ENCODE measurements around the gene HAGHL. TPM values are rescaled to one million over a fixed set of nuclear protein-coding genes. Genes with fewer than 3 reads are reported as not detected.

HAGHL gene
- total and polyA plus RNA-seq, 2 donors (not counting 3 experiments of a cell fraction or from before 2014, with no cell fraction given), result 6.3 to 6.8 TPM

DNA sequence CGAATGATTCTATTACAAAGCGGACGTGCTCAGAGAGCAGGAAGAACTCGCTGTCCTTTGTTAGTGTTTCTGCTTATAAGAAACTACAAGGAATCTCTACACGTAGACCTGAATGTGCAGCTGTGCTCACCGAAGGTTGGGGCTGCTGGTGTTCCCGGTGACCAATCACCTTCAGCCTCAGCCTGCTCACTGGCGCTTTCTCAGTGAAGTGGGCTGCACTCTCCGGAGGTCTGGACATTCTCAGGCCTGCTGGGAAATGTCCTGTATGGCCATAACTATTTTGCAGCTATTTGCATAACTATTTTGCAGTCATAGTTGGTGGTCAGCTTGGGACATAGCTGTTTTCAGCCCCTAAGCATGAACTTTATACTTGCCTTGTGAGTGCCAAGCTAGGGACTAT is 23.6 kb downstream of the HAGHL start:
- Histone ChIP-seq H3K27ac (ENCODE audit: insufficient read depth, low read depth, low read length) (no peak overlapping the region), H3K79me2 (ENCODE audit: control insufficient read depth, insufficient read depth, low read length) (no peaks in the 10 kb centered on the region), H3K4me3 (replicated peaks in 1 of 3; ENCODE audit: insufficient read depth in 1 of 3, low read depth in 1 of 3, low read length in 3 of 3) (no peak overlapping the region), H3K27me3 (ENCODE audit: control insufficient read depth in 2 of 2, insufficient read depth in 2 of 2, low read length in 2 of 2) (peaks cover 4% of the 10 kb centered on the region in 2 experiments), H4K20me1 (replicated peaks; ENCODE audit: control insufficient read depth, extremely low read depth, insufficient read depth, low read length) (no peaks in the 10 kb centered on the region), H2AFZ (ENCODE audit: low read depth, low read length) (no peak overlapping the region), H3K4me1 (ENCODE audit: control insufficient read depth, extremely low read depth, insufficient read depth, low read length) (no peaks in the 10 kb centered on the region), H3K9me1 (replicated peaks; ENCODE audit: control insufficient read depth, extremely low read depth, insufficient read depth, low read length) (no peaks in the 10 kb centered on the region), H3K9me3 (replicated peaks; ENCODE audit: control insufficient read depth, insufficient read depth, low read length) (no peaks in the 10 kb centered on the region), H3K9ac (replicated peaks; ENCODE audit: extremely low read depth, insufficient read depth, low read length) (no peak overlapping the region), H3K36me3 (ENCODE audit: control insufficient read depth in 2 of 2, extremely low read depth in 1 of 2, insufficient read depth in 2 of 2, low read length in 2 of 2) (no peaks in the 10 kb centered on the region), H3K4me2 (ENCODE audit: insufficient read depth, low read length) (no peak overlapping the region)
- dilution Hi-C loops (cut with MboI; ENCODE audit: extremely low pct_ligation_motif_present, low sequenced_read_pairs) (no loop called here), intact Hi-C loops (cut with micrococcal nuclease) (no loop called here)
- DNase-seq (ENCODE audit: low read depth, low spot score), result no peak
- ChIA-PET CTCF (interaction anchor here (1.2 kb wide), 1 partner anchor 38 kb away, joined by 3 read pairs; no protein-coding TSS in a partner anchor), POLR2A (no interaction called here)
- BruUV-seq (replicated peaks), result no TSS peak
- FAIRE-seq, result no peak
- no peak for TF ChIP-seq FOS (IDR thresholded peaks at IDR 0.05; ENCODE audit: borderline replicate concordance, insufficient read depth, low read length)

DNA sequence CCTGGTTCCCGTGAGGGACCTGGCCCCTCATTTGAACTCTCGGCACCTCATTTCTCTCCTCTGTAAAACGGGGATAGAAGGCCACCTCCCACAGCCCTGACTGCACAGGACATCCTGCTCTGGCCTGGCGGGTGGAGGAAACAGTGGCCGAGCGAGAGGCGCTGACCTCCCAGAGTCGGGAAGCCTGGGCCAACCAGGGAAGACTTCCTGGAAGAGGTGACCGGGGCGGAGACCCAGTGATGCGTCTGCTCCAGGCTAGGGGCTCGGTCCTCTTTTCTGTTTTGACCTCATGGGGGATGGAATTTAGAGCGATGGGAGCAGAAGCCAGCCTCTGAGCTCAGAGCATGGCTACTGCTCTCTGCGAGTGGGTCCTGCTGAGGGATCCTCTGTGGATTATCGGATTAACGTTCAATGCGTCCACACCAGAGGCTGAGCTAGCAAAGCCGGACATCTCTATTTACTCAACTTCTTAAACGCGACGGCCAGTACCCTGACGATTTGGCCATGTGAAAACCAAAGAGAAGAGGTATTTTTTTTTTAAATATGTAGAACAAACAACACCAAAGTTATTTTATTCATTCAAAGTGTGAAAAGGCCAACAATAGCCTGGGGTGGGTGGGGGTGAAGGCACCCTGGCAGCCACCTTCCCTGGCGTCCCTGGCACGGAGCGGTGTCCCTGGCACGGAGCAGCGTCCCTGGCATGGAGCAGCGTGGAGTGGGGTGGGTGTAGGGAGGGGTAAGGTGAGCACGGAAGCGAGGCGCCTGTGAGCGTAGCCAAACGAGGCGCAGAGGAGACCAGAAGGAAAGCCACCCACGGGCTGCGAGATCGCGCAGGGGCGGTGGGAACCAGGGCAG is 24.5 kb downstream of the HAGHL start:
- Histone ChIP-seq H3K4me1 (ENCODE audit: control insufficient read depth, extremely low read depth, insufficient read depth, low read length) (no peaks in the 10 kb centered on the region), H3K9me3 (replicated peaks; ENCODE audit: control insufficient read depth, insufficient read depth, low read length) (no peaks in the 10 kb centered on the region), H3K79me2 (ENCODE audit: control insufficient read depth, insufficient read depth, low read length) (no peaks in the 10 kb centered on the region), H4K20me1 (replicated peaks; ENCODE audit: control insufficient read depth, extremely low read depth, insufficient read depth, low read length) (no peaks in the 10 kb centered on the region), H3K27me3 (ENCODE audit: control insufficient read depth in 2 of 2, insufficient read depth in 2 of 2, low read length in 2 of 2) (peaks cover 4% of the 10 kb centered on the region in 2 experiments), H3K36me3 (ENCODE audit: control insufficient read depth in 2 of 2, extremely low read depth in 1 of 2, insufficient read depth in 2 of 2, low read length in 2 of 2) (no peaks in the 10 kb centered on the region), H3K27ac (ENCODE audit: insufficient read depth, low read depth, low read length) (no peak overlapping the region), H3K4me3 (replicated peaks in 1 of 3; ENCODE audit: insufficient read depth in 1 of 3, low read depth in 1 of 3, low read length in 3 of 3) (no peak overlapping the region), H2AFZ (ENCODE audit: low read depth, low read length) (no peak overlapping the region), H3K9ac (replicated peaks; ENCODE audit: extremely low read depth, insufficient read depth, low read length) (no peak overlapping the region), H3K4me2 (ENCODE audit: insufficient read depth, low read length) (no peak overlapping the region), H3K9me1 (replicated peaks; ENCODE audit: control insufficient read depth, extremely low read depth, insufficient read depth, low read length) (no peaks in the 10 kb centered on the region)
- no TSS peak for BruUV-seq (replicated peaks)
- ChIA-PET CTCF (interaction anchor here (1.2 kb wide), 1 partner anchor 39 kb away, joined by 3 read pairs; no protein-coding TSS in a partner anchor), POLR2A (no interaction called here)
- dilution Hi-C loops (cut with MboI; ENCODE audit: extremely low pct_ligation_motif_present, low sequenced_read_pairs), result no loop called here
- DNase-seq (ENCODE audit: low read depth, low spot score) (no peak), FAIRE-seq (no peak)
- intact Hi-C loops (cut with micrococcal nuclease), result no loop called here
- TF ChIP-seq POLR2AphosphoS5 (IDR thresholded peaks at IDR 0.05; ENCODE audit: insufficient read depth, low read depth, low read length) (no peak), FOS (IDR thresholded peaks at IDR 0.05; ENCODE audit: borderline replicate concordance, insufficient read depth, low read length) (no peak), POLR2A (IDR thresholded peaks at IDR 0.05; ENCODE audit: low read depth, low read length) (no peak), GATA2 (IDR thresholded peaks at IDR 0.05; ENCODE audit: insufficient read depth, insufficient read length, low read depth, low read length) (no peak), JUN (IDR thresholded peaks at IDR 0.05; ENCODE audit: borderline replicate concordance, insufficient read depth, insufficient read length, low read depth) (no peak), EZH2 (IDR thresholded peaks at IDR 0.05; ENCODE audit: borderline replicate concordance, low read depth, low read length, severe bottlenecking) (no peak), MYC (IDR thresholded peaks at IDR 0.05; ENCODE audit: low read depth, low read length) (no peak)
- TF ChIP-seq, protein P1, sequence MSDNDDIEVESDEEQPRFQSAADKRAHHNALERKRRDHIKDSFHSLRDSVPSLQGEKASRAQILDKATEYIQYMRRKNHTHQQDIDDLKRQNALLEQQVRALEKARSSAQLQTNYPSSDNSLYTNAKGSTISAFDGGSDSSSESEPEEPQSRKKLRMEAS (IDR thresholded peaks at IDR 0.05; ENCODE audit: insufficient read depth, insufficient read length), result no peak
- TF ChIP-seq, protein P2, sequence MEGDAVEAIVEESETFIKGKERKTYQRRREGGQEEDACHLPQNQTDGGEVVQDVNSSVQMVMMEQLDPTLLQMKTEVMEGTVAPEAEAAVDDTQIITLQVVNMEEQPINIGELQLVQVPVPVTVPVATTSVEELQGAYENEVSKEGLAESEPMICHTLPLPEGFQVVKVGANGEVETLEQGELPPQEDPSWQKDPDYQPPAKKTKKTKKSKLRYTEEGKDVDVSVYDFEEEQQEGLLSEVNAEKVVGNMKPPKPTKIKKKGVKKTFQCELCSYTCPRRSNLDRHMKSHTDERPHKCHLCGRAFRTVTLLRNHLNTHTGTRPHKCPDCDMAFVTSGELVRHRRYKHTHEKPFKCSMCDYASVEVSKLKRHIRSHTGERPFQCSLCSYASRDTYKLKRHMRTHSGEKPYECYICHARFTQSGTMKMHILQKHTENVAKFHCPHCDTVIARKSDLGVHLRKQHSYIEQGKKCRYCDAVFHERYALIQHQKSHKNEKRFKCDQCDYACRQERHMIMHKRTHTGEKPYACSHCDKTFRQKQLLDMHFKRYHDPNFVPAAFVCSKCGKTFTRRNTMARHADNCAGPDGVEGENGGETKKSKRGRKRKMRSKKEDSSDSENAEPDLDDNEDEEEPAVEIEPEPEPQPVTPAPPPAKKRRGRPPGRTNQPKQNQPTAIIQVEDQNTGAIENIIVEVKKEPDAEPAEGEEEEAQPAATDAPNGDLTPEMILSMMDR (IDR thresholded peaks at IDR 0.05; ENCODE audit: extremely low read depth in 1 of 2, insufficient read depth in 1 of 2, low read depth in 1 of 2, low read length in 2 of 2), result no peak
